ENCODE results near the gene MTMR12. TPM values are rescaled to one million over a fixed set of nuclear protein-coding genes. Genes with fewer than 3 reads are reported as not detected.

Gene MTMR12
- total RNA-seq: 27.7 TPM
- polyA plus RNA-seq: 10 to 100 TPM; 12.9 to 21.3 (median 17.6) TPM

DNA sequence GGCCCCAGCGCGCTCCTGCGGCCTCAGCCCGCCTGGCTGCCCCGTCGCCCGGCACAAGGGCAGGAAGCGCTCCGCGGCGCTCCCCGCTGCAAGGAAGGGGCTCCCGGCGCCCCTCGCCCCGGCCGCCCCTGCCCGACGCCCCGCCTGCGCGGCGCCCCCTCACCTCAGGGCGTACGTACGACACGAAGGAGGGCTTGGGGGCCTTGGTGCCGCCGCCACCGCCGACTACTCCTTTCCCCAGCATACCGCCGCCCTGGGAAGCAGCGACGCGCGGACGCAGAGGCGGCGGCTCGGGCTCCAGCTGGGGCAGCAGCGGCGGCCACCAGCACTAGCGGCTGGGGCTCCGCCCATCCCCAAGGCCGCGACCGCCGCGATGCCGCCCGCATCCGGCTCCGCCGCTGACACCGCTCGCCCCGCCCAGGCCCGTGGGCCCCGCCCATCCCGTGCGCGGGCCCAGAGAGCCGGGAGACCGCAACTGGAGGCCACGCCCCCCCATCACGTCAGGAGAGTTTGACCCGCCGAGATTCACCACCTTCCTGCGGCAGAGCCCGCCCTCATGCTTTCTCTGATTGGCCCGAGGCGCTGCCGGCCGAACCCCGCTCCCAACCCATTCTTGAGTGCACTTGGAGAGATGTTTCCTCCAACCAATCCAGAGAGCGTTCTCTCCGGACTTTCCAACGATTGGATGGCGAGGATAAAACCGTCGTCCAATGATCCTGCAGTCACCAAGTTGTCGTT lies at the start of gene MTMR12:
TSS of gene MTMR12 (minus strand) at position 345 of the 738 bp plus-strand sequence. CDS start at position 244, 101 bp downstream.
- peaks cover 9% of the 10 kb centered on the region for H3K36me3 Mint-ChIP-seq
- peak; percentile 99 to 100 (median 100) for DNase-seq
- H3K4me1 Mint-ChIP-seq: peaks cover 27 to 46% (median 37%) of the 10 kb centered on the region in 4 donors
- ATAC-seq (ENCODE audit: low read depth in 2 of 2): peak; percentile 92 to 95
- Histone ChIP-seq H3K27me3 (ENCODE audit: control insufficient read depth, insufficient read depth, low read length) (no peaks in the 10 kb centered on the region), H3K4me1 (ENCODE audit: control insufficient read depth, insufficient read depth, low read length, poor library complexity, severe bottlenecking) (peaks cover 25% of the 10 kb centered on the region), H3K36me3 (ENCODE audit: control insufficient read depth, insufficient read depth, low read length) (peaks cover 2% of the 10 kb centered on the region), H3K27ac (ENCODE audit: insufficient read depth, low read length, poor library complexity, severe bottlenecking) (peak within 1 kb of the TSS; percentile 82), H3K4me3 (ENCODE audit: low read depth, low read length) (peak within 1 kb of the TSS; percentile 95), H3K9me3 (ENCODE audit: control insufficient read depth in 2 of 2, low read length in 2 of 2) (no peaks in the 10 kb centered on the region)
- H3K9me3 Mint-ChIP-seq: no peaks in the 10 kb centered on the region
- H3K27me3 Mint-ChIP-seq: no peaks in the 10 kb centered on the region
- H3K4me3 Mint-ChIP-seq: peak within 1 kb of the TSS; percentile 92 to 97 (median 94)
- H3K27ac Mint-ChIP-seq: peak within 1 kb of the TSS; percentile 95 to 98 (median 97)

- no peak for DNase-seq
- no peaks in the 10 kb centered on the region for H3K27me3 ChIP-seq (ENCODE audit: control insufficient read depth, insufficient read depth, low read length)
- H3K4me1 ChIP-seq (ENCODE audit: control insufficient read depth, insufficient read depth, low read length, poor library complexity, severe bottlenecking): no peaks in the 10 kb centered on the region
- H3K36me3 ChIP-seq (ENCODE audit: control insufficient read depth, insufficient read depth, low read length): peaks cover 48% of the 10 kb centered on the region
- Mint-ChIP-seq H3K27me3 (no peaks in the 10 kb centered on the region), H3K9me3 (no peaks in the 10 kb centered on the region), H3K36me3 (peaks cover 28% of the 10 kb centered on the region), H3K4me1 (no peaks in the 10 kb centered on the region), H3K4me3 (no peak overlapping the region), H3K27ac (peak overlapping the region in 1 of 3 donors; percentile 75)
- ATAC-seq (ENCODE audit: low read depth in 2 of 2): no peak
- H3K27ac ChIP-seq (ENCODE audit: insufficient read depth, low read length, poor library complexity, severe bottlenecking): no peak overlapping the region
- H3K9me3 ChIP-seq (ENCODE audit: control insufficient read depth in 2 of 2, low read length in 2 of 2): no peaks in the 10 kb centered on the region
- no peak overlapping the region for H3K4me3 ChIP-seq (ENCODE audit: low read depth, low read length)
These were observed 49.8 kb upstream of the MTMR12 start for GRCh38 chr5:32362527-32362926.

GRCh38 chr5:32360906-32361305 lies 48.2 kb upstream of the MTMR12 start:
- ATAC-seq (ENCODE audit: low read depth in 2 of 2) (no peak), DNase-seq (no peak)
- Mint-ChIP-seq H3K27ac (no peak overlapping the region), H3K4me1 (no peaks in the 10 kb centered on the region), H3K36me3 (peaks cover 26% of the 10 kb centered on the region), H3K4me3 (no peak overlapping the region), H3K27me3 (no peaks in the 10 kb centered on the region), H3K9me3 (no peaks in the 10 kb centered on the region)
- Histone ChIP-seq H3K4me1 (ENCODE audit: control insufficient read depth, insufficient read depth, low read length, poor library complexity, severe bottlenecking) (no peaks in the 10 kb centered on the region), H3K36me3 (ENCODE audit: control insufficient read depth, insufficient read depth, low read length) (peaks cover 45% of the 10 kb centered on the region), H3K27me3 (ENCODE audit: control insufficient read depth, insufficient read depth, low read length) (no peaks in the 10 kb centered on the region), H3K4me3 (ENCODE audit: low read depth, low read length) (no peak overlapping the region), H3K9me3 (ENCODE audit: control insufficient read depth in 2 of 2, low read length in 2 of 2) (no peaks in the 10 kb centered on the region), H3K27ac (ENCODE audit: insufficient read depth, low read length, poor library complexity, severe bottlenecking) (no peak overlapping the region)

DNA sequence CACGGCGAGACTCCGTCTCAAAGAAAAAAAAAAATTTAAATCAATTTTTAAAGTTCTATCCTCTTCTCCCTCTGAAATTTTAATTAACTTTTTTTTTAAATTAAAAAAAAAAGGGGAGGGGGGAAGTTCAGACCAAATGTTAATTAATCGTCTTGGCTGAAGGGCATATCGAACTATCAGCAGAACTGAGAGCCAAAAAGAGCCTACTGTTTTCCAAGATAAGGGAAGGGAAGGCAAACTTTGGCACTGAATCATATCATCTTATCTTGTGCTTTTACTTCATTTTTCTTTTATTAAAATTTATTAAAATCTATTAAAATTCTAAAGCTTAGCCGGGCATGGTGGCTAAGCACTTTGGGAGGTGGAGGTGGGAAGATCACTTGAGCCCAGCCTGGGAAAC lies 45.9 kb upstream of the MTMR12 start:
- H3K36me3 ChIP-seq (ENCODE audit: control insufficient read depth, insufficient read depth, low read length): peaks cover 53% of the 10 kb centered on the region
- no peaks in the 10 kb centered on the region for H3K9me3 ChIP-seq (ENCODE audit: control insufficient read depth in 2 of 2, low read length in 2 of 2)
- H3K4me1 ChIP-seq (ENCODE audit: control insufficient read depth, insufficient read depth, low read length, poor library complexity, severe bottlenecking): no peaks in the 10 kb centered on the region
- H3K4me1 Mint-ChIP-seq: no peaks in the 10 kb centered on the region
- no peak overlapping the region for H3K27ac Mint-ChIP-seq
- no peak overlapping the region for H3K27ac ChIP-seq (ENCODE audit: insufficient read depth, low read length, poor library complexity, severe bottlenecking)
- H3K9me3 Mint-ChIP-seq: peaks cover 0 to 1% (median 0%) of the 10 kb centered on the region in 7 donors
- no peaks in the 10 kb centered on the region for H3K27me3 Mint-ChIP-seq
- no peaks in the 10 kb centered on the region for H3K27me3 ChIP-seq (ENCODE audit: control insufficient read depth, insufficient read depth, low read length)
- ATAC-seq (ENCODE audit: low read depth in 2 of 2) (no peak), DNase-seq (no peak)
- H3K4me3 ChIP-seq (ENCODE audit: low read depth, low read length): no peak overlapping the region
- no peak overlapping the region for H3K4me3 Mint-ChIP-seq
- peaks cover 34% of the 10 kb centered on the region for H3K36me3 Mint-ChIP-seq

DNA sequence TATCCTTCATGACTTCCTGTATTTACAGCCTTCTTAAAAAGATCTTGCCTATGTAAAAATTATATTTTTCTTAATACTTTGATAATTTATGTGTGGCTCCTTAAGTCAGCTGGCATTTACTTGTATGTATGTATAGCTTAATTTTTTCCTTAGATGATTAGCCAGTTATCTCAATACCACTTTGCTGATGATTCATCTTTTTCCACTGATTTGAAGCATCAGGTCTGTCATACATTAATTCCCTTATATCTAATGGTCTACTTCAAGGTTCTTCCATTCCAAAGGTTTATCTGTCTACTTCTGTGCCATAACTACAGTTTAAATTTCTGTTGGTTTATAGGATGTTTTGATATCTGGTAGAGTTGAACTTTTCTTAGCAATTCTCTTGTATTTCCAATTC lies 44.9 kb upstream of the MTMR12 start:
- Histone ChIP-seq H3K27me3 (ENCODE audit: control insufficient read depth, insufficient read depth, low read length) (no peaks in the 10 kb centered on the region), H3K27ac (ENCODE audit: insufficient read depth, low read length, poor library complexity, severe bottlenecking) (no peak overlapping the region), H3K4me1 (ENCODE audit: control insufficient read depth, insufficient read depth, low read length, poor library complexity, severe bottlenecking) (no peaks in the 10 kb centered on the region), H3K9me3 (ENCODE audit: control insufficient read depth in 2 of 2, low read length in 2 of 2) (no peaks in the 10 kb centered on the region), H3K36me3 (ENCODE audit: control insufficient read depth, insufficient read depth, low read length) (peaks cover 44% of the 10 kb centered on the region), H3K4me3 (ENCODE audit: low read depth, low read length) (no peak overlapping the region)
- ATAC-seq (ENCODE audit: low read depth in 2 of 2) (no peak), DNase-seq (no peak)
- Mint-ChIP-seq H3K4me1 (no peaks in the 10 kb centered on the region), H3K27ac (peak overlapping the region in 1 of 3 donors; percentile 66), H3K36me3 (peaks cover 28% of the 10 kb centered on the region), H3K9me3 (peaks cover 0 to 1% (median 0%) of the 10 kb centered on the region in 7 donors), H3K27me3 (no peaks in the 10 kb centered on the region), H3K4me3 (no peak overlapping the region)

GRCh38 chr5:32355686-32356085 lies 42.9 kb upstream of the MTMR12 start:
- Mint-ChIP-seq H3K4me1 (peaks cover 0 to 4% (median 1%) of the 10 kb centered on the region in 4 donors), H3K27me3 (no peaks in the 10 kb centered on the region), H3K27ac (peak overlapping the region in 1 of 3 donors; percentile 50), H3K9me3 (peaks cover 0 to 1% (median 0%) of the 10 kb centered on the region in 7 donors), H3K36me3 (peaks cover 20% of the 10 kb centered on the region), H3K4me3 (no peak overlapping the region)
- Histone ChIP-seq H3K36me3 (ENCODE audit: control insufficient read depth, insufficient read depth, low read length) (peaks cover 26% of the 10 kb centered on the region), H3K9me3 (ENCODE audit: control insufficient read depth in 2 of 2, low read length in 2 of 2) (no peaks in the 10 kb centered on the region), H3K4me1 (ENCODE audit: control insufficient read depth, insufficient read depth, low read length, poor library complexity, severe bottlenecking) (no peaks in the 10 kb centered on the region), H3K4me3 (ENCODE audit: low read depth, low read length) (no peak overlapping the region), H3K27me3 (ENCODE audit: control insufficient read depth, insufficient read depth, low read length) (no peaks in the 10 kb centered on the region), H3K27ac (ENCODE audit: insufficient read depth, low read length, poor library complexity, severe bottlenecking) (no peak overlapping the region)
- ATAC-seq (ENCODE audit: low read depth in 2 of 2): no peak
- DNase-seq: no peak

DNA sequence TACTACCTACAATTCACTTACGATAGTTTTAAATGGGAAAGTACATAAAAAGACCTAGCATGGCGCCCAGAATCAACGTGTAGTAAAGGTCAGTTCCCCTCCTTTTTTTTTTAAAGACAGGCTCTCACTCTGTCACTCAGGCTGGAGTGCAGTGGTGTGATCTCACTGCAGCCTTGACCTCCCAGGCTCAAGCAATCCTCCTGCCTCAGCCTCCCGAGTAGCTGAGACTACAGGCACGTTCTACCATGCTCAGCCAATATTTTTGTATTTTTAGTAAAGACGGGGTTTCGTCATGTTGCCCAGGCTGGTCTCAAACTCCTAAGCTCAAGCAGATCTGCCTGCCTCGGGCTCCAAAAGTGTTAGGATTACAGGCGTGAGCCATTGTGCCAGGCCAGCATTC lies 40.7 kb upstream of the MTMR12 start:
- Mint-ChIP-seq H3K27ac (peak overlapping the region in 1 of 3 donors; percentile 16), H3K4me1 (peaks cover 0 to 4% (median 1%) of the 10 kb centered on the region in 4 donors), H3K4me3 (no peak overlapping the region), H3K9me3 (peaks cover 0 to 2% (median 0%) of the 10 kb centered on the region in 7 donors), H3K36me3 (peaks cover 12% of the 10 kb centered on the region), H3K27me3 (no peaks in the 10 kb centered on the region)
- Histone ChIP-seq H3K9me3 (ENCODE audit: control insufficient read depth in 2 of 2, low read length in 2 of 2) (no peaks in the 10 kb centered on the region), H3K27me3 (ENCODE audit: control insufficient read depth, insufficient read depth, low read length) (no peaks in the 10 kb centered on the region), H3K36me3 (ENCODE audit: control insufficient read depth, insufficient read depth, low read length) (peaks cover 18% of the 10 kb centered on the region), H3K4me3 (ENCODE audit: low read depth, low read length) (no peak overlapping the region), H3K4me1 (ENCODE audit: control insufficient read depth, insufficient read depth, low read length, poor library complexity, severe bottlenecking) (no peaks in the 10 kb centered on the region), H3K27ac (ENCODE audit: insufficient read depth, low read length, poor library complexity, severe bottlenecking) (no peak overlapping the region)
- DNase-seq: no peak
- no peak for ATAC-seq (ENCODE audit: low read depth in 2 of 2)

DNA sequence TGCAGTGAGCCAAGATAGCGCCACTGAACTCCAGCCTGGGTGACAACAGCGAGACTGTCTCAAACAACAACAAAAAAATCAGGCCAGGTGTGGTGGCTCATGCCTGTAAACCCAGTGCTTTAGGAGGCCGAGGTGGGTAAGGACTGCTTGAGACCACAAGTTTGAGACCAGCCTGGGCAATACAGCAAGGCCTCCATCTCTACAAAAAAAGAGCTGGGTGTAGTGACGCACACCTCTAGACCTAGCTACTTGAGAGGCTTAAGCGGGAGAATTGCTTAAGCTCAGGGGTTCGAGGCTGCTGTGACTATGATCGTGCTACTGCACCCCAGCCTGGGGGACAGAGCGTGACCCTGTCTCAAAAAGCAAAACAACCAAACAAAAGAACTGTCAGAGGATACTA lies 39.9 kb upstream of the MTMR12 start:
- H3K27ac ChIP-seq (ENCODE audit: insufficient read depth, low read length, poor library complexity, severe bottlenecking): no peak overlapping the region
- no peaks in the 10 kb centered on the region for H3K27me3 Mint-ChIP-seq
- H3K9me3 Mint-ChIP-seq: peaks cover 0 to 7% (median 0%) of the 10 kb centered on the region in 7 donors
- H3K27me3 ChIP-seq (ENCODE audit: control insufficient read depth, insufficient read depth, low read length): no peaks in the 10 kb centered on the region
- peaks cover 0 to 4% (median 1%) of the 10 kb centered on the region in 4 donors for H3K4me1 Mint-ChIP-seq
- H3K4me1 ChIP-seq (ENCODE audit: control insufficient read depth, insufficient read depth, low read length, poor library complexity, severe bottlenecking): no peaks in the 10 kb centered on the region
- no peak for ATAC-seq (ENCODE audit: low read depth in 2 of 2)
- no peak overlapping the region for H3K4me3 Mint-ChIP-seq
- H3K9me3 ChIP-seq (ENCODE audit: control insufficient read depth in 2 of 2, low read length in 2 of 2): peaks cover 0 to 2% of the 10 kb centered on the region in 2 experiments
- no peak for DNase-seq
- no peak overlapping the region for H3K4me3 ChIP-seq (ENCODE audit: low read depth, low read length)
- H3K27ac Mint-ChIP-seq: no peak overlapping the region
- H3K36me3 Mint-ChIP-seq: peaks cover 9% of the 10 kb centered on the region
- H3K36me3 ChIP-seq (ENCODE audit: control insufficient read depth, insufficient read depth, low read length): peaks cover 16% of the 10 kb centered on the region
